ENCODE data around the gene SYPL1. TPM values are rescaled to one million over a fixed set of nuclear protein-coding genes. Genes with fewer than 3 reads are reported as not detected.

SYPL1 gene
- total and polyA plus RNA-seq, 2 donors (not counting 3 experiments of a cell fraction or from before 2014, with no cell fraction given) = 59.8 to 67.1 TPM

GRCh38 chr7:106092204-106092603 lies 19.9 kb downstream of the SYPL1 start:
- BruUV-seq (replicated peaks) = no TSS peak
- no peak overlapping the region for H3K9ac ChIP-seq (replicated peaks; ENCODE audit: extremely low read depth, insufficient read depth, low read length)
- dilution Hi-C loops (cut with MboI; ENCODE audit: extremely low pct_ligation_motif_present, low sequenced_read_pairs) (no loop called here), intact Hi-C loops (cut with micrococcal nuclease) (no loop called here)
- TF ChIP-seq EZH2 (IDR thresholded peaks at IDR 0.05; ENCODE audit: borderline replicate concordance, low read depth, low read length, severe bottlenecking) = no peak
- TF ChIP-seq POLR2A (IDR thresholded peaks at IDR 0.05; ENCODE audit: low read depth, low read length) = no peak
- TF ChIP-seq MAX (IDR thresholded peaks at IDR 0.05; ENCODE audit: insufficient read depth, insufficient read length) = no peak
- TF ChIP-seq JUN (IDR thresholded peaks at IDR 0.05; ENCODE audit: borderline replicate concordance, insufficient read depth, insufficient read length, low read depth) = no peak
- TF ChIP-seq POLR2AphosphoS5 (IDR thresholded peaks at IDR 0.05; ENCODE audit: insufficient read depth, low read depth, low read length) = no peak
- TF ChIP-seq GATA2 (IDR thresholded peaks at IDR 0.05; ENCODE audit: insufficient read depth, insufficient read length, low read depth, low read length) = no peak
- POLR2A ChIA-PET = interaction anchor here (0.7 kb wide), 1 partner anchor 14 kb away, joined by 3 read pairs; no protein-coding TSS in a partner anchor
- DNase-seq (ENCODE audit: low read depth, low spot score) (no peak), FAIRE-seq (no peak)
- H3K4me2 ChIP-seq (ENCODE audit: insufficient read depth, low read length) = no peak overlapping the region
- H3K9me1 ChIP-seq (replicated peaks; ENCODE audit: control insufficient read depth, extremely low read depth, insufficient read depth, low read length) = no peaks in the 10 kb centered on the region
- no peaks in the 10 kb centered on the region for H3K4me1 ChIP-seq (ENCODE audit: control insufficient read depth, extremely low read depth, insufficient read depth, low read length)
- H3K4me3 ChIP-seq (replicated peaks in 1 of 3; ENCODE audit: insufficient read depth in 1 of 3, low read depth in 1 of 3, low read length in 3 of 3) = no peak overlapping the region
- no peaks in the 10 kb centered on the region for H3K9me3 ChIP-seq (replicated peaks; ENCODE audit: control insufficient read depth, insufficient read depth, low read length)
- CTCF ChIA-PET = interaction anchor here (0.7 to 2.2 kb wide), 4 partner anchors 9 to 78 kb away, joined by 3 to 8 read pairs (median 4); partner anchors contain the start of gene SYPL1
- no peak overlapping the region for H2AFZ ChIP-seq (ENCODE audit: low read depth, low read length)
- no peaks in the 10 kb centered on the region for H3K79me2 ChIP-seq (ENCODE audit: control insufficient read depth, insufficient read depth, low read length)
- H3K27me3 ChIP-seq (ENCODE audit: control insufficient read depth in 2 of 2, insufficient read depth in 2 of 2, low read length in 2 of 2) = no peaks in the 10 kb centered on the region
- peaks cover 2 to 17% of the 10 kb centered on the region in 2 experiments for H3K36me3 ChIP-seq (ENCODE audit: control insufficient read depth in 2 of 2, extremely low read depth in 1 of 2, insufficient read depth in 2 of 2, low read length in 2 of 2)
- H3K27ac ChIP-seq (ENCODE audit: insufficient read depth, low read depth, low read length) = no peak overlapping the region
- H4K20me1 ChIP-seq (replicated peaks; ENCODE audit: control insufficient read depth, extremely low read depth, insufficient read depth, low read length) = no peaks in the 10 kb centered on the region

- CTCF ChIA-PET = interaction anchor here (1.7 kb wide), 1 partner anchor 9 kb away, joined by 4 read pairs; no protein-coding TSS in a partner anchor
Measured at GRCh38 chr7:106089647-106090046, 22.5 kb downstream of the SYPL1 start.

More at GRCh38 chr7:106089647-106090046, 22.5 kb downstream of the SYPL1 start:
- POLR2A ChIA-PET = no interaction called here
- Histone ChIP-seq H3K9me3 (replicated peaks; ENCODE audit: control insufficient read depth, insufficient read depth, low read length) (no peaks in the 10 kb centered on the region), H3K27ac (ENCODE audit: insufficient read depth, low read depth, low read length) (no peak overlapping the region), H3K4me1 (ENCODE audit: control insufficient read depth, extremely low read depth, insufficient read depth, low read length) (no peaks in the 10 kb centered on the region), H3K36me3 (ENCODE audit: control insufficient read depth in 2 of 2, extremely low read depth in 1 of 2, insufficient read depth in 2 of 2, low read length in 2 of 2) (peaks cover 2 to 17% of the 10 kb centered on the region in 2 experiments), H3K27me3 (ENCODE audit: control insufficient read depth in 2 of 2, insufficient read depth in 2 of 2, low read length in 2 of 2) (no peaks in the 10 kb centered on the region), H3K9ac (replicated peaks; ENCODE audit: extremely low read depth, insufficient read depth, low read length) (no peak overlapping the region), H2AFZ (ENCODE audit: low read depth, low read length) (no peak overlapping the region), H3K4me3 (replicated peaks in 1 of 3; ENCODE audit: insufficient read depth in 1 of 3, low read depth in 1 of 3, low read length in 3 of 3) (no peak overlapping the region), H4K20me1 (replicated peaks; ENCODE audit: control insufficient read depth, extremely low read depth, insufficient read depth, low read length) (no peaks in the 10 kb centered on the region), H3K79me2 (ENCODE audit: control insufficient read depth, insufficient read depth, low read length) (no peaks in the 10 kb centered on the region), H3K4me2 (ENCODE audit: insufficient read depth, low read length) (no peak overlapping the region), H3K9me1 (replicated peaks; ENCODE audit: control insufficient read depth, extremely low read depth, insufficient read depth, low read length) (no peaks in the 10 kb centered on the region)
- no TSS peak for BruUV-seq (replicated peaks)
- TF ChIP-seq MYC (IDR thresholded peaks at IDR 0.05; ENCODE audit: low read depth, low read length) = no peak
- no peak for TF ChIP-seq POLR2AphosphoS5 (IDR thresholded peaks at IDR 0.05; ENCODE audit: insufficient read depth, low read depth, low read length)
- no peak for TF ChIP-seq EZH2 (IDR thresholded peaks at IDR 0.05; ENCODE audit: borderline replicate concordance, low read depth, low read length, severe bottlenecking)
- no peak for TF ChIP-seq POLR2A (IDR thresholded peaks at IDR 0.05; ENCODE audit: low read depth, low read length)
- no peak for TF ChIP-seq JUN (IDR thresholded peaks at IDR 0.05; ENCODE audit: borderline replicate concordance, insufficient read depth, insufficient read length, low read depth)
- no peak for TF ChIP-seq CTCF (IDR thresholded peaks at IDR 0.05; ENCODE audit: extremely low read depth in 1 of 2, insufficient read depth in 1 of 2, low read depth in 1 of 2, low read length in 2 of 2)
- TF ChIP-seq FOS (IDR thresholded peaks at IDR 0.05; ENCODE audit: borderline replicate concordance, insufficient read depth, low read length) = no peak
- no peak for TF ChIP-seq MAX (IDR thresholded peaks at IDR 0.05; ENCODE audit: insufficient read depth, insufficient read length)
- TF ChIP-seq GATA2 (IDR thresholded peaks at IDR 0.05; ENCODE audit: insufficient read depth, insufficient read length, low read depth, low read length) = no peak
- dilution Hi-C loops (cut with MboI; ENCODE audit: extremely low pct_ligation_motif_present, low sequenced_read_pairs) (no loop called here), intact Hi-C loops (cut with micrococcal nuclease) (no loop called here)
- DNase-seq (ENCODE audit: low read depth, low spot score) (no peak), FAIRE-seq (no peak)

Measured in endothelial cell of umbilical vein (primary cell).